ENCODE data around the gene LYAR. TPM values are rescaled to one million over a fixed set of nuclear protein-coding genes. Genes with fewer than 3 reads are reported as not detected.
A peak's percentile ranks its signal among the peaks of the same experiment; 100 is the strongest.
"Not testable (repeated sequence)": the region's sequence is repeated elsewhere in the genome, so short reads cannot be mapped to it uniquely, and the experiment has no call there.

Gene LYAR
- total RNA-seq, 1 experiment from 2014 or later: 15.7 TPM

GRCh38 chr4:4249866-4250265 lies 40.1 kb downstream of the LYAR start:
- POLR2A ChIA-PET (ENCODE audit: unreplicated experiment): no interaction called here
- Histone ChIP-seq H3K36me3 (ENCODE audit: low read depth) (no peaks in the 10 kb centered on the region), H3K9me2 (ENCODE audit: insufficient read depth) (no peaks in the 10 kb centered on the region), H3F3A (ENCODE audit: insufficient read depth, low read depth) (no peaks in the 10 kb centered on the region), H3K4me3 (no peak overlapping the region), H2AFZ (no peak overlapping the region), H3K9me3 (ENCODE audit: insufficient read depth, low read depth) (no peaks in the 10 kb centered on the region), H4K20me1 (ENCODE audit: insufficient read depth) (no peaks in the 10 kb centered on the region), H3K4me2 (no peak overlapping the region), H3K79me2 (ENCODE audit: low read depth) (peaks cover 9% of the 10 kb centered on the region), H3K27me3 (ENCODE audit: insufficient read depth, low read depth) (0 out of 2 replicates have a peak, but pooled peaks cover 4% of the 10 kb centered on the region), H3K27ac (no peak overlapping the region), H3K4me1 (replicated peaks; ENCODE audit: insufficient read depth) (0 out of 2 replicates have a peak, but pooled peaks cover 12% of the 10 kb centered on the region)
- TF ChIP-seq CTCF (conservative IDR thresholded peaks at IDR 0.05): no peak
- TF ChIP-seq EZH2 (IDR thresholded peaks at IDR 0.05; ENCODE audit: low read depth): no peak
- no TSS peak for BruUV-seq (replicated peaks)
- intact Hi-C loops (cut with micrococcal nuclease; ENCODE audit: unreplicated experiment): loop anchor here (2.0 kb wide), 1 partner anchor 41 kb away; the partner anchor contains the start of genes LYAR and ZBTB49
- DNase-seq: no peak
- CTCF ChIA-PET: no interaction called here

DNA sequence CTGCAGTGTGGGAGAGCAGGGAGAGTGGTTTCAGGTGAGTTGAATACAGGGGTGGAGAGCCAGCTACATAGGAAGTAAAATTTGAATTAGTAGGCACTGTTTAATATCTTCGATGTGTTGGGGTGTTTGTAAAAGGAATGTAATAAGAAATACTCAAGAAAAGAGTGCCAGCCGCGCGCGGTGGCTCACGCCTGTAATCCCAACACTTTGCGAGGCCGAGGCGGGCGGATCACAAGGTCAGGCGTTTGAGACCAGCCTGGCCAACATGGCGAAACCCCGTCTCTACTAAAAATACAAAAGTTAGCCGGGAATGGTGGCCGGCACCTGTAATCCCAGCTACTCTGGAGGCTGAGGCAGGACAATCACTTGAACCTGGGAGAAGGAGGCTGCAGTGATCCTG lies 40.6 kb downstream of the LYAR start:
- DNase-seq; H2AFZ ChIP-seq; H3K9me2 ChIP-seq (ENCODE audit: insufficient read depth); H3K9me3 ChIP-seq (ENCODE audit: insufficient read depth, low read depth); H3K27me3 ChIP-seq (ENCODE audit: insufficient read depth, low read depth); H3K36me3 ChIP-seq (ENCODE audit: low read depth); H3F3A ChIP-seq (ENCODE audit: insufficient read depth, low read depth); H3K79me2 ChIP-seq (ENCODE audit: low read depth); BruUV-seq (replicated peaks); CTCF ChIA-PET; H3K27ac ChIP-seq; H4K20me1 ChIP-seq (ENCODE audit: insufficient read depth): not testable (repeated sequence)
- Histone ChIP-seq H3K4me3 (peak overlapping the region; percentile 90; the same call in 1 of the 2 replicates), H3K4me2 (peak overlapping the region; percentile 93), H3K4me1 (replicated peaks; ENCODE audit: insufficient read depth) (0 out of 2 replicates have a peak, but pooled peaks cover 12% of the 10 kb centered on the region)
- POLR2A ChIA-PET (ENCODE audit: unreplicated experiment): interaction anchor here (0.8 kb wide), 1 partner anchor 10 kb away, joined by 4 read pairs; no protein-coding TSS in a partner anchor
- intact Hi-C loops (cut with micrococcal nuclease; ENCODE audit: unreplicated experiment): loop anchor here (2.0 kb wide), 1 partner anchor 41 kb away; the partner anchor contains the start of genes LYAR and ZBTB49

DNA sequence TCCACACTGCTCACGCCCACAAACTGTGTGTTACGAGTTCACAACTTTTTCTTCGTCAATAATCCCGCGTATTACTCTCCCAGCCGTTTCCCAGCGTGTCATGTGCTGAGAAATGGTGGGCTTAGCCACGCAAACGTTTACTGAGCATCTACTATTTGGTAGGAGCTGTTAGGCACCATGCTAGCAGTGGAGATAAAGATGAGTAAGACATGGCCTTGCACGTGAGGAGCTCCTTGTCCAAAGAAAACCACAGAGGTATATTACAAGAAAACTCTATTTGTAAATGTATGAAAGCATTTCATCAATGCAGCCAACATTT lies 41.1 kb downstream of the LYAR start:
- H3F3A ChIP-seq (ENCODE audit: insufficient read depth, low read depth): no peaks in the 10 kb centered on the region
- no peaks in the 10 kb centered on the region for H3K9me2 ChIP-seq (ENCODE audit: insufficient read depth)
- CTCF ChIA-PET: no interaction called here
- no peaks in the 10 kb centered on the region for H3K27me3 ChIP-seq (ENCODE audit: insufficient read depth, low read depth)
- peak overlapping the region; percentile 76 for H3K27ac ChIP-seq
- peak overlapping the region; percentile 93 for H3K4me2 ChIP-seq
- BruUV-seq (replicated peaks): no TSS peak
- DNase-seq: no peak
- POLR2A ChIA-PET (ENCODE audit: unreplicated experiment): interaction anchor here (0.8 kb wide), 1 partner anchor 11 kb away, joined by 4 read pairs; no protein-coding TSS in a partner anchor
- peak overlapping the region; percentile 94 for H2AFZ ChIP-seq
- no peaks in the 10 kb centered on the region for H4K20me1 ChIP-seq (ENCODE audit: insufficient read depth)
- H3K4me1 ChIP-seq (replicated peaks; ENCODE audit: insufficient read depth): 0 out of 2 replicates have a peak, but pooled peaks cover 12% of the 10 kb centered on the region
- intact Hi-C loops (cut with micrococcal nuclease; ENCODE audit: unreplicated experiment): loop anchor here (2.0 kb wide), 1 partner anchor 42 kb away; the partner anchor contains the start of genes LYAR and ZBTB49
- TF ChIP-seq CTCF (conservative IDR thresholded peaks at IDR 0.05): no peak
- no peak for TF ChIP-seq EZH2 (IDR thresholded peaks at IDR 0.05; ENCODE audit: low read depth)
- no peaks in the 10 kb centered on the region for H3K9me3 ChIP-seq (ENCODE audit: insufficient read depth, low read depth)
- H3K79me2 ChIP-seq (ENCODE audit: low read depth): peaks cover 9% of the 10 kb centered on the region
- H3K4me3 ChIP-seq: peak overlapping the region; percentile 90
- no peaks in the 10 kb centered on the region for H3K36me3 ChIP-seq (ENCODE audit: low read depth)
